GM12801 (cell line): ENCODE measurements around the gene STARD13.

Experiments used
- CTCF ChIP-seq: IDR thresholded peaks from one replicate; pipeline ENCODE4 v1.5.1; 2011; ENCODE audit warnings: control low read depth; ENCODE audit not compliant: insufficient read length; ENCODE audit errors: extremely low read depth

Gene STARD13

DNA sequence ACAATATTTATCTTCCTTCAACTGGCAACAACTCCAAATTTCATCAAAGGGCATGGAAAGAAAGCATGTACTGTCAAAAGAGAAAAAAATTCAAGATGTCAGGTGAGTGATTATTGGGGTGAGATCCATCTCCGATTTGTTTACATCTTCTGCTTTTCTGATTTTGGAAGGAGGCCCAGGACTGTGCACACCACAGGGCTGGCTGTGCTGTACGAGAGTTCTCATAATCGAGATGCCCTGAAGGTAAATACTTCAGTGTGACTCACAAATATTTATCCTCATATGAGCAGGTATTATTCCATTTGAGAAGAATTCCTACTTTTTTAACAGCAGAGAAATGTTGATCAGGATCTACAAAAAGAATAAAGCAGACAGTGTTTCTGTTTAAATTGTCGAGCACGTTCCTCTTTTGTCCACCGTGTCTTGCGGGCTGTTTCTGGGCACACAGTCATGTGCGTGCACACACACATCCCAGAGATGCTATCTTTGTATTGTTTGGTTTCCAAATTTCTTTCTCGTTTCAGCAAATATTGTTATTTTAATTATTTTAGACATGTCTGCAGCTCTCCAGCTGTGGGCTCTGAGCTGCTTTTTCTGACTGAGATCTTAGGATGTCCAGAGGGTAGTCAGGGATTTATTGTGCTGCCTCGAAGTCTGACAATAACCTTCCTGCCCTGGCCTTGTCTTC lies 165.6 kb downstream of the STARD13 start:
- no peak for TF ChIP-seq CTCF

GRCh38 chr13:33119022-33119781 lies 166.4 kb downstream of the STARD13 start:
- no peak for TF ChIP-seq CTCF

- TF ChIP-seq CTCF: no peak
Observed at GRCh38 chr13:33116321-33117010, 169.1 kb downstream of the STARD13 start.

DNA sequence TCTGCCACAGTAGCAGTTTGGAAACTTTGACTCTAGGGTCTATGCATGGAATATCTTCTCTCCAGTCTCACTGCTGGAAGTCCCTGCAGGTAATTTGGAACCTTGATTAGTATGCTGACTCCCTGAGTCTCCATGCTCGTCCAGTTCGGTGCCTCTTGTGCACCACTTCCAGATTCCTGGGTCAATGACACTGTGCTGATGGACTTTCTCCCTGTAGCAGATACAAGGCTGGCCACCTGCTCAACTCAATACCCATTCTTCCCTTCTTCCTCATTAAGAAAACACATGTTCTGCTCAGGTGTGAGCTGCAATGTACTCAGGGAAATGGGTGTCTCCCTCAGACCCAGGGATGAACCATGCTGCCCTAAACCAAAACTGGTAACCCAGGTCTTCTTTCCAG lies 170.3 kb downstream of the STARD13 start:
- TF ChIP-seq CTCF: no peak

DNA sequence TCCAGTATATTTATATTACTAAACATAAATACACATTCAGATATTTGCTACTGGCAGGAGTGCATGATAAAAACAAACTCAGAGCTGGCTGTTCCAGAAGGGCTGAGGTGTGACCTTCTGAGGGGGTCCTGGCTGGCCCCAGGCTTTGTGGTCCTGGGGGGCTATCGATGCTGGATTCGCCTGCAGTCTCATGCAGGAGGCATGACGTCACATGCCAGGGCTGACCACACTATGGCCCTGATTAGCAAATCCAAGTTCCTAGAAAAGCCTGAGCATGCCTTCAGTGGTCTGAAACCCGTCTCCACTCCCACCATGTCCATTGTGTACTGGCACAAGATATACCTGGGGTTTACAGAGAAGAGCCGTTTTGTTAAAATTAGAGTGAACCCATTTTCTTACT lies 171.4 kb downstream of the STARD13 start:
- no peak for TF ChIP-seq CTCF

DNA sequence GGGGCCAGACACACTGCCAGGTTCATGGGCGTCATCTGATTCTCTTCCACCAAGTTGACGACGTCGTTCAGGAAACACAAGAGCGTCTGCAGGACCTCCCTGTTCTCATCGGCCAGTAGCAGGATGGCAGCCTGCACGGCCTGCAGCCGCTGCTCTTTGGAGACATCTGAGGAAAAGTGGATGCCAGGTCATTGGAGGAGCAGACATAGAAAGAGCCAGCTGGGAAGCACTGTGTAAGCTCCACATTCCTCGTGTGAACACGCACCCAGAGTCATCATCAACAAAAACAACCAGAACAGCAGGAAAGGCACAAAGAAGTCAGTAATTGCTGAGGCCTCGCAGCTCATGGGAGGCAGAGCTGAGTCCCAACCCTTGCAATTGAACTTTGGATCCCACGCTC lies 172.8 kb downstream of the STARD13 start:
- TF ChIP-seq CTCF: no peak

DNA sequence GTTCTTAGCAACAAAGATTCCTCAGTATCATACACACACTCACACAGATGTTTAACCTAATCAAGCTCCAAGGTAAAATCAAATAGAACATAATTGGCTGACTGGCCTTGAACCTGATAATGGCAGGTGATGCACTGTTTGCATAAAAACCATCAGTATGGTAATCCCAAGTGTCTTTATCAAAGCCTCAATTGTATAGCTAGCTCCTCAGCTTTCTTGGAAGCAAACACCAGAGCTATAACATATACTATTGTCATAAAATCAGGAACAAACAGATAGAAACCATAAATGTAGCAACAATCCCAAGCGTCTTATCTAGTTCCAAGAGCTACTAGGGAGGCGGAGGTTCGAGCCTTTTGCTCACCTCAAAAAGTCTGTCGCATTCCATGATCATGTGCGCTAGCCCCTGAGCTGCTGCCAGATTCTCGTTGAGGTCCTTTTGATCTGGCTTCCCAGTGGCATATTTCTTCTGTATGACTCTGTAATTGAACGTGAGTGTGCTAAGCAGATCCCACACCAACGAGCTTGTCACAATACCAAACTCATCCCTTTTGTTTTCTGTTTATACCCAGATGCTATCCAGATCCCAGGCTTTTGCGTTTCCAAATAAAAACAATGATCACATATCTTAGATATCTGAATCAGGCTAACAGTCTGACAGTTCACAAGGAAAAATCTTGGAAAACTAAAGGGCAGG lies 174.0 kb downstream of the STARD13 start:
- TF ChIP-seq CTCF: no peak
